ENCODE results near the gene KIAA1210.

DNA sequence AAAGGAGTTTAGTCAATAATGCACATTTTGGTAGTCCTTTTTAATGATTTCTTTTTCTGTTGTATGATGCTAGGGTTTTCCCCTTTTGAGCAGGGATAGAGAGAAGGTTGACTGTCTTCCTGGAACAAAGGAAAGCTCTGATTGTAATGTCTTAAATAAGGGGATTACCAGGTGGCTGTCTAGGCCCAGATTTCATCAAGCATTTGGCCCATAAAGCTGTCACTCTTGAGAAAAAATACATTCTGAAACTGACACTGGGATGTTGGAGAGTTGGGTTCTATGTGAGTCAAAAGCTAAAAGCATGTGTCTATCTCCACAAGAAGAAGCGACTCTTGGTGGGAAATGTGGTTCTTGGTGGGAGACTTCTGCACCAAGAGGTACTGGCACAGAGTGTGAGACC lies 26.4 kb downstream of the KIAA1210 start:
- TF ChIP-seq, protein P1, sequence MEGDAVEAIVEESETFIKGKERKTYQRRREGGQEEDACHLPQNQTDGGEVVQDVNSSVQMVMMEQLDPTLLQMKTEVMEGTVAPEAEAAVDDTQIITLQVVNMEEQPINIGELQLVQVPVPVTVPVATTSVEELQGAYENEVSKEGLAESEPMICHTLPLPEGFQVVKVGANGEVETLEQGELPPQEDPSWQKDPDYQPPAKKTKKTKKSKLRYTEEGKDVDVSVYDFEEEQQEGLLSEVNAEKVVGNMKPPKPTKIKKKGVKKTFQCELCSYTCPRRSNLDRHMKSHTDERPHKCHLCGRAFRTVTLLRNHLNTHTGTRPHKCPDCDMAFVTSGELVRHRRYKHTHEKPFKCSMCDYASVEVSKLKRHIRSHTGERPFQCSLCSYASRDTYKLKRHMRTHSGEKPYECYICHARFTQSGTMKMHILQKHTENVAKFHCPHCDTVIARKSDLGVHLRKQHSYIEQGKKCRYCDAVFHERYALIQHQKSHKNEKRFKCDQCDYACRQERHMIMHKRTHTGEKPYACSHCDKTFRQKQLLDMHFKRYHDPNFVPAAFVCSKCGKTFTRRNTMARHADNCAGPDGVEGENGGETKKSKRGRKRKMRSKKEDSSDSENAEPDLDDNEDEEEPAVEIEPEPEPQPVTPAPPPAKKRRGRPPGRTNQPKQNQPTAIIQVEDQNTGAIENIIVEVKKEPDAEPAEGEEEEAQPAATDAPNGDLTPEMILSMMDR (conservative IDR thresholded peaks at IDR 0.05 in 1 of 2, IDR thresholded peaks at IDR 0.05 in 1 of 2; ENCODE audit: extremely low read depth in 1 of 2, insufficient read depth in 1 of 2, low read depth in 1 of 2, low read length in 2 of 2), result no peak
- TF ChIP-seq EZH2 (IDR thresholded peaks at IDR 0.05; ENCODE audit: borderline replicate concordance, low read length), result no peak
